ENCODE results near the gene HMGN5.

- TF ChIP-seq CTCF (conservative IDR thresholded peaks at IDR 0.05; ENCODE audit: low read length) (no peak), EZH2phosphoT487 (IDR thresholded peaks at IDR 0.05; ENCODE audit: borderline replicate concordance, low read depth, low read length) (no peak)
Measured at GRCh38 chrX:81114757-81115156, 87.0 kb downstream of the HMGN5 start.

All from OCI-LY7 (cell line).